SK-N-SH treated with all-trans-retinoic acid at 6 μM for 48 hours (cell line): ENCODE results near the gene PHLDB1.

Experiments
- ATAC-seq: fragments of 200-7000 bp; cut with Tn5 transposase; 3 replicates; pipeline ENCODE4 v1.9.1; 2020; ENCODE audit warnings: mild to moderate bottlenecking, moderate library complexity
- BACH2 ChIP-seq: fragments of 250-450 bp; sonication (Bioruptor Pico); IDR thresholded peaks from 2 replicates; pipeline ENCODE4 v1.9.0; 2021; ENCODE audit warnings: mild to moderate bottlenecking, borderline replicate concordance
- CSDC2 ChIP-seq: fragments of 250-450 bp; sonication (Bioruptor Pico); IDR thresholded peaks from 2 replicates; pipeline ENCODE4 v1.5.0; 2020; ENCODE audit warnings: mild to moderate bottlenecking, moderate library complexity
- CSRNP3 ChIP-seq: fragments of 250-450 bp; sonication (Bioruptor Pico); IDR thresholded peaks from 2 replicates; pipeline ENCODE4 v1.5.1; 2021; ENCODE audit warnings: mild to moderate bottlenecking, moderate library complexity
- ISL1 ChIP-seq: fragments of 250-450 bp; sonication (Bioruptor Pico); IDR thresholded peaks from 2 replicates; pipeline ENCODE4 v2.1.2; 2022; ENCODE audit warnings: mild to moderate bottlenecking, moderate library complexity
- PATZ1 ChIP-seq: fragments of 250-450 bp; sonication (Bioruptor Pico); IDR thresholded peaks from 2 replicates; pipeline ENCODE4 v1.8.0; 2020; ENCODE audit warnings: mild to moderate bottlenecking, moderate library complexity, borderline replicate concordance
- PPARA ChIP-seq: fragments of 250-450 bp; sonication (Bioruptor Pico); IDR thresholded peaks from 2 replicates; pipeline ENCODE4 v1.5.0; 2020; ENCODE audit warnings: mild to moderate bottlenecking, borderline replicate concordance
- SNAI2 ChIP-seq: fragments of 250-450 bp; sonication (Bioruptor Pico); IDR thresholded peaks from 2 replicates; pipeline ENCODE4 v1.5.0; 2020; ENCODE audit warnings: mild to moderate bottlenecking, moderate library complexity
- TCF4 ChIP-seq: fragments of 250-450 bp; sonication (Bioruptor Pico); IDR thresholded peaks from 2 replicates; pipeline ENCODE4 v1.8.0; 2021; ENCODE audit warnings: mild to moderate bottlenecking, moderate library complexity, borderline replicate concordance
- TSHZ2 ChIP-seq: fragments of 250-450 bp; sonication (Bioruptor Pico); IDR thresholded peaks from 2 replicates; pipeline ENCODE4 v1.5.0; 2020; ENCODE audit warnings: mild to moderate bottlenecking, moderate library complexity
- ZFP3 ChIP-seq: fragments of 250-450 bp; sonication (Bioruptor Pico); IDR thresholded peaks from 2 replicates; pipeline ENCODE4 v1.5.0; 2020; ENCODE audit warnings: mild to moderate bottlenecking, moderate library complexity
- ZFP30 ChIP-seq: fragments of 450-650 bp; formaldehyde crosslinking; IDR thresholded peaks from 2 replicates; pipeline ENCODE4 v1.5.0; 2022; ENCODE audit warnings: mild to moderate bottlenecking, moderate library complexity
- ZNF565 ChIP-seq: fragments of 450-650 bp; formaldehyde crosslinking; conservative IDR thresholded peaks from 2 replicates; pipeline ENCODE4 v1.5.0; 2020; ENCODE audit warnings: low read depth, mild to moderate bottlenecking, moderate library complexity
- ZNF8 ChIP-seq: fragments of 450-650 bp; formaldehyde crosslinking; IDR thresholded peaks from 2 replicates; pipeline ENCODE4 v1.5.0; 2020; ENCODE audit warnings: mild to moderate bottlenecking, moderate library complexity
- TF ChIP-seq, protein P1 (sequence below): fragments of 250-450 bp; sonication (Bioruptor Pico); IDR thresholded peaks from 2 replicates; pipeline ENCODE4 v1.8.0; 2021; ENCODE audit warnings: low read depth, mild to moderate bottlenecking, moderate library complexity, borderline replicate concordance

Gene PHLDB1

DNA sequence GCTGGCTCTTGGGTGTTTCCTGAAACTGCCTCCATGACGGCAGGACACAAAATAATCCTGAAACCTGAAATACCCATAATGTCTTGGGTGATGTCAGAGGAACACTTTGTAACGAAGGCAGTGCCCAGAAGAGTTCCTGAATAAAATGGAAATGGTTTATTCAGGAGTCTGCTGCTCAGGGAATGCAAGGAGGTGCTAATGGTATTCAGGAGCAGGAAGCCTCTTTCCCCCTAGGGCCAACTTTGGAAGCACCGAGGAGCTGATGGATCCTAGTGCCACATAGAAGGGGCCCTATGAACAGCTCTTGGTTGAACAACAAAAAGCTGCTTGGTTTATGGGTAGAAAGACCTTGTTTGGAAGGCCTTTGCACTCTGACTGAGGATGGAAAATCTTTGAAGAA, 56.5 kb downstream of the PHLDB1 start (continued):
- TF ChIP-seq ZNF565 (CRISPR knock-in tag) (no peak), PATZ1 (no peak), CSRNP3 (no peak)

DNA sequence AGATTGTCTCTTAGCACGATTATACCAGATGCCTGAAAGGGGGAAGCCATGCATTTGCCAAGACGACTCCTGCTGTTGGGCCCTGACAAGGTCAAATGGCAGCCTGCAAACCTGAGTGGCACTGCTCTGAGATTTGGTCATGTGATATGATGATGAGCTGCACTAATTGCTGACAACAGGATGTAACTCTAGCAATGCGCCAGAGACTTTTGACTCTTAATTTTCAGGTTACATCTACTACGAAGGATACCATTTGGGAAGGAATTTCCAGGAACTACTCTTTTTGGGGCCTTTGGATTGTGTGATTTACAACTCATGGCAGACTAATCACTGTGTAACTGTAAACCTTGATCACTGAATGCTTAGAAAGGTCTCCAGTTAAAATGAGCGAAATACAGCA, 59.0 kb downstream of the PHLDB1 start:
- TF ChIP-seq SNAI2 (CRISPR knock-in tag) (no peak), TCF4 (CRISPR knock-in tag) (no peak), ISL1 (no peak), CSRNP3 (no peak), ZNF8 (CRISPR knock-in tag) (no peak), ZFP3 (no peak), PPARA (CRISPR knock-in tag) (no peak), CSDC2 (CRISPR knock-in tag) (no peak), TSHZ2 (CRISPR knock-in tag) (no peak)
- TF ChIP-seq, protein P1, sequence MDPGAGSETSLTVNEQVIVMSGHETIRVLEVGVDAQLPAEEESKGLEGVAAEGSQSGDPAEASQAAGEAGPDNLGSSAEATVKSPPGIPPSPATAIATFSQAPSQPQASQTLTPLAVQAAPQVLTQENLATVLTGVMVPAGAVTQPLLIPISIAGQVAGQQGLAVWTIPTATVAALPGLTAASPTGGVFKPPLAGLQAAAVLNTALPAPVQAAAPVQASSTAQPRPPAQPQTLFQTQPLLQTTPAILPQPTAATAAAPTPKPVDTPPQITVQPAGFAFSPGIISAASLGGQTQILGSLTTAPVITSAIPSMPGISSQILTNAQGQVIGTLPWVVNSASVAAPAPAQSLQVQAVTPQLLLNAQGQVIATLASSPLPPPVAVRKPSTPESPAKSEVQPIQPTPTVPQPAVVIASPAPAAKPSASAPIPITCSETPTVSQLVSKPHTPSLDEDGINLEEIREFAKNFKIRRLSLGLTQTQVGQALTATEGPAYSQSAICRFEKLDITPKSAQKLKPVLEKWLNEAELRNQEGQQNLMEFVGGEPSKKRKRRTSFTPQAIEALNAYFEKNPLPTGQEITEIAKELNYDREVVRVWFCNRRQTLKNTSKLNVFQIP (CRISPR knock-in tag): no peak
- TF ChIP-seq, all 23 proteins: peak for 0
- ATAC-seq: no peak

GRCh38 chr11:118670063-118670462, 62.6 kb downstream of the PHLDB1 start:
- TF ChIP-seq TCF4 (CRISPR knock-in tag) (no peak), BACH2 (CRISPR knock-in tag) (no peak)
- TF ChIP-seq, all 23 proteins: peak for 0
- ATAC-seq: no peak

GRCh38 chr11:118671254-118671653, 63.8 kb downstream of the PHLDB1 start:
- TF ChIP-seq TSHZ2 (CRISPR knock-in tag): no peak
- TF ChIP-seq ZFP3: no peak
- peak; percentile 51; the same call in 1 of the 2 replicates for TF ChIP-seq ZFP30 (CRISPR knock-in tag)
- no peak for ATAC-seq
